Upper lobe of left lung (tissue), 4 donors: ENCODE results near the gene PTPRH.
"Not testable (repeated sequence)": the region's sequence is repeated elsewhere in the genome, so short reads cannot be mapped to it uniquely, and the experiment has no call there.

Experiments used
- POLR2A ChIP-seq, 4 donors: fragments of 450-650 bp; IDR thresholded peaks; one replicate each; pipeline ENCODE4 v1.5.1; 2016 to 2017; ENCODE audit warnings: antibody characterized with exemption in 4 of 4, mild to moderate bottlenecking in 2 of 4
- POLR2AphosphoS5 ChIP-seq, 2 donors: sonication (generic); formaldehyde crosslinking; IDR thresholded peaks; one replicate each; pipeline ENCODE4 v1.5.1; 2017; ENCODE audit warnings: antibody characterized with exemption in 2 of 2
- TF ChIP-seq, protein P1 (sequence below), 6 experiments: fragments of 450-650 bp in 4 of 6; fragments of 200-600 bp in 2 of 6; sonication (generic) in 2 of 6; IDR thresholded peaks; one replicate each; pipeline ENCODE4 v1.5.1; 2016 to 2019; ENCODE audit warnings: antibody characterized with exemption in 6 of 6

DNA sequence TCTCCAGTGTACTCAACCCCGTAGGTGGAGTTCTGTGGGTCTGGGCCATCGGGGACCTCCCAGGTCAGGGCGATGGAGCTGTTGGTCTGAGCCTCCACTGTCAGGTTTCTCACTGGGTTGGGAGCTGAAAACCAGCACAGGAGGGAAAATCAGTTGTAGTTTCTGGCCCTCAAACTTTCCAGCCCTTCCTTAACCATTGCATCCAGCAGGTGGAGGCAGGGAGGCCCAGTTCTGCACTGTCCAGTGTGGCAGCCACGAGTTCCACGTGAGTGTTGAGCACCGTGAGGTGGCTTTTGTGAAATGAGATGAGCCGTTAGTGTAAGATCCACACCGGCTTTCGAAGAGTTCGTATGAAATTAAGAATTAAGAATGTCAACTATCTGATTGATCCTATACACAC is 7.1 kb downstream of the PTPRH start:
- TF ChIP-seq POLR2AphosphoS5, POLR2A (IDR thresholded peaks at IDR 0.05): not testable (repeated sequence)
- TF ChIP-seq, protein P1, sequence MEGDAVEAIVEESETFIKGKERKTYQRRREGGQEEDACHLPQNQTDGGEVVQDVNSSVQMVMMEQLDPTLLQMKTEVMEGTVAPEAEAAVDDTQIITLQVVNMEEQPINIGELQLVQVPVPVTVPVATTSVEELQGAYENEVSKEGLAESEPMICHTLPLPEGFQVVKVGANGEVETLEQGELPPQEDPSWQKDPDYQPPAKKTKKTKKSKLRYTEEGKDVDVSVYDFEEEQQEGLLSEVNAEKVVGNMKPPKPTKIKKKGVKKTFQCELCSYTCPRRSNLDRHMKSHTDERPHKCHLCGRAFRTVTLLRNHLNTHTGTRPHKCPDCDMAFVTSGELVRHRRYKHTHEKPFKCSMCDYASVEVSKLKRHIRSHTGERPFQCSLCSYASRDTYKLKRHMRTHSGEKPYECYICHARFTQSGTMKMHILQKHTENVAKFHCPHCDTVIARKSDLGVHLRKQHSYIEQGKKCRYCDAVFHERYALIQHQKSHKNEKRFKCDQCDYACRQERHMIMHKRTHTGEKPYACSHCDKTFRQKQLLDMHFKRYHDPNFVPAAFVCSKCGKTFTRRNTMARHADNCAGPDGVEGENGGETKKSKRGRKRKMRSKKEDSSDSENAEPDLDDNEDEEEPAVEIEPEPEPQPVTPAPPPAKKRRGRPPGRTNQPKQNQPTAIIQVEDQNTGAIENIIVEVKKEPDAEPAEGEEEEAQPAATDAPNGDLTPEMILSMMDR (IDR thresholded peaks at IDR 0.05) = not testable (repeated sequence)
